CD8-positive, alpha-beta memory T cell (primary cell): ENCODE measurements around the gene UCP1. TPM values are rescaled to one million over a fixed set of nuclear protein-coding genes. Genes with fewer than 3 reads are reported as not detected.

Experiments used
- CTCF ChIA-PET: fragments of 350-600 bp; sonication (Branson Sonifier 250); formaldehyde crosslinking; loops from one replicate; lab custom pipeline; 2021; ENCODE audit warnings: antibody characterized with exemption; lab: Charles Lee
- POLR2A ChIA-PET: fragments of 350-600 bp; sonication (Branson Sonifier 250); formaldehyde crosslinking; loops from one replicate; lab custom pipeline; 2021; ENCODE audit warnings: antibody characterized with exemption; lab: Charles Lee
- DNase-seq, 5 donors: peaks; one replicate each; pipeline versions ENCODE4 v3.0.0 to v3.0.0-alpha.2; 2020 to 2022; ENCODE audit warnings: mixed read lengths in 1 of 5
- H3K27ac ChIP-seq: one replicate; pipeline ENCODE4 v1.7.0; 2013; ENCODE audit warnings: low read depth, mild to moderate bottlenecking, low read length, moderate library complexity
- H3K27me3 ChIP-seq: 2 replicates; pipeline ENCODE4 v1.7.0; 2013; ENCODE audit warnings: low read length, mild to moderate bottlenecking; ENCODE audit not compliant: insufficient read depth, poor library complexity, severe bottlenecking
- H3K36me3 ChIP-seq: 2 replicates; pipeline ENCODE4 v1.7.0; 2013; ENCODE audit warnings: mild to moderate bottlenecking, low read length, moderate library complexity; ENCODE audit not compliant: insufficient read depth
- H3K4me1 ChIP-seq: 2 replicates; pipeline ENCODE4 v1.7.0; 2013; ENCODE audit warnings: mild to moderate bottlenecking, low read length, moderate library complexity; ENCODE audit not compliant: insufficient read depth
- H3K4me3 ChIP-seq: 2 replicates; pipeline ENCODE4 v1.7.0; 2013; ENCODE audit warnings: mild to moderate bottlenecking, low read length
- H3K9me3 ChIP-seq: 2 replicates; pipeline ENCODE4 v1.7.0; 2013; ENCODE audit warnings: mild to moderate bottlenecking, low read length
- H3K27ac Mint-ChIP-seq, 8 donors: one replicate each; pipeline ENCODE4 v1.8.0; 2020 to 2021; ENCODE audit warnings: mixed read lengths in 8 of 8, mild to moderate bottlenecking in 6 of 8, inconsistent platforms in 3 of 8, moderate library complexity in 3 of 8
- H3K27me3 Mint-ChIP-seq, 2 donors: one replicate each; pipeline ENCODE4 v1.8.0; 2020 to 2021; ENCODE audit warnings: mixed read lengths in 2 of 2, mild to moderate bottlenecking in 1 of 2, moderate library complexity in 1 of 2
- H3K36me3 Mint-ChIP-seq, 3 donors: one replicate each; pipeline ENCODE4 v1.8.0; 2020 to 2021; ENCODE audit warnings: mixed read lengths in 3 of 3, inconsistent platforms in 1 of 3, mild to moderate bottlenecking in 1 of 3
- H3K4me1 Mint-ChIP-seq, 3 donors: one replicate each; pipeline ENCODE4 v1.8.0; 2020 to 2021; ENCODE audit warnings: mixed read lengths in 3 of 3, inconsistent platforms in 1 of 3, mild to moderate bottlenecking in 1 of 3
- H3K4me3 Mint-ChIP-seq, 7 donors: one replicate each; pipeline ENCODE4 v1.8.0; 2020 to 2021; ENCODE audit warnings: mixed read lengths in 7 of 7, mild to moderate bottlenecking in 6 of 7, moderate library complexity in 4 of 7, inconsistent platforms in 2 of 7
- H3K9me3 Mint-ChIP-seq, 5 donors: one replicate each; pipeline ENCODE4 v1.8.0; 2020 to 2022; ENCODE audit warnings: mixed read lengths in 5 of 5, mild to moderate bottlenecking in 3 of 5, moderate library complexity in 2 of 5, inconsistent platforms in 1 of 5
- polyA plus RNA-seq: library from polyadenylated mRNA; unstranded; fragments of 300-500 nt; fragmentation: Illumina TruSeq; gene quantifications from one replicate; pipeline ENCODE4 v1.2.3, GENCODE V29; 2021
- total RNA-seq, 2 experiments: library from RNA; stranded (reverse); gene quantifications; one replicate each; pipeline ENCODE4 v1.2.3, GENCODE V29; 2021

Gene UCP1
- total and polyA plus RNA-seq, 3 experiments from 2014 or later: not detected

DNA sequence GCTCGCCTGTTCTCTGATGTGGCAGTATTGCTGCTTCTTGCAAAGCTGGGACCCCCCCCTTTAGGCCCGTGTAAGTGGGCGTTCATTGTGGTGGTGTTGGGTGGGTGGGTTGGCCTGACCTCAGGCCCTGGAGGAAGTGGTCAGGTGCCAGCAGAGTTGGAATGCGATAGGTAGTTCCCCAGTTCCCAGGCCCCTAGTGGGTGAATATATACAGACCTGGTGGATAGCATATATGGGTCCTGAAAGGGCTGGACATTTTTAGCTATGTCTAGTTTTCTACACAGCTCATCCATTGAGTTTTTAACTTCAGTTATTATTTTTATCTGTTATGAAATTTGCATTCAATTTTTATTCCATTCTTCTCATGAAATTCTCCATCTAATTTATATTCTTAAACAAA lies 35.8 kb upstream of the UCP1 start:
- Histone ChIP-seq H3K4me1 (no peaks in the 10 kb centered on the region), H3K36me3 (no peaks in the 10 kb centered on the region), H3K27me3 (no peaks in the 10 kb centered on the region), H3K9me3 (no peaks in the 10 kb centered on the region), H3K27ac (no peak overlapping the region), H3K4me3 (no peak overlapping the region)
- H3K4me1 Mint-ChIP-seq: no peaks in the 10 kb centered on the region
- ChIA-PET POLR2A (no interaction called here), CTCF (no interaction called here)
- H3K27me3 Mint-ChIP-seq: peaks cover 9 to 38% of the 10 kb centered on the region in 2 donors
- H3K27ac Mint-ChIP-seq: no peak overlapping the region
- no peaks in the 10 kb centered on the region for H3K9me3 Mint-ChIP-seq
- DNase-seq: no peak
- H3K4me3 Mint-ChIP-seq: no peak overlapping the region
- no peaks in the 10 kb centered on the region for H3K36me3 Mint-ChIP-seq

DNA sequence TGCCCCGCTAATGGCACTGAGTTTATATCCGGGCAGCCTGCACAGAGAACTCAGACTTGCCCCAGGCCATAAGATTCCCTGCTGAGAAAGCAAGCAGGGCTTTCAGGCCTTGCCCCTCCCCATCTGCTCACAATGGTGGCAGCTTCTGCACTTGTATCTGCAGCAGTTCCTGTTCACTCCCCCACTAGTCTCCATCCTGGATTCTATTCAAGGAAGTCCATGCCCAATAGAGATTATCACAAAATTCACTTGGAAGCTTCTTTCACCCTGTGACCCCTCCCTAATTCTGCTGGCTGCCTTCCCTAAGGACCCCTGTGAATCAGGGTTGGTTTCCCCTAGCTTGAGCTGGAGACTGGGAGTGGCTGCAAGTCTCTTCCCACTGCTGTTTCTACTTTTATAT lies 34.5 kb upstream of the UCP1 start:
- H3K9me3 Mint-ChIP-seq: no peaks in the 10 kb centered on the region
- H3K4me1 Mint-ChIP-seq: no peaks in the 10 kb centered on the region
- no peak overlapping the region for H3K4me3 Mint-ChIP-seq
- Histone ChIP-seq H3K9me3 (no peaks in the 10 kb centered on the region), H3K36me3 (no peaks in the 10 kb centered on the region), H3K27ac (no peak overlapping the region), H3K27me3 (no peaks in the 10 kb centered on the region), H3K4me1 (no peaks in the 10 kb centered on the region), H3K4me3 (no peak overlapping the region)
- no peak overlapping the region for H3K27ac Mint-ChIP-seq
- ChIA-PET POLR2A (no interaction called here), CTCF (interaction anchor here (1.6 kb wide), 1 partner anchor 243 kb away, joined by 5 read pairs; no protein-coding TSS in a partner anchor)
- DNase-seq: no peak
- H3K27me3 Mint-ChIP-seq: peaks cover 9 to 38% of the 10 kb centered on the region in 2 donors
- H3K36me3 Mint-ChIP-seq: no peaks in the 10 kb centered on the region

DNA sequence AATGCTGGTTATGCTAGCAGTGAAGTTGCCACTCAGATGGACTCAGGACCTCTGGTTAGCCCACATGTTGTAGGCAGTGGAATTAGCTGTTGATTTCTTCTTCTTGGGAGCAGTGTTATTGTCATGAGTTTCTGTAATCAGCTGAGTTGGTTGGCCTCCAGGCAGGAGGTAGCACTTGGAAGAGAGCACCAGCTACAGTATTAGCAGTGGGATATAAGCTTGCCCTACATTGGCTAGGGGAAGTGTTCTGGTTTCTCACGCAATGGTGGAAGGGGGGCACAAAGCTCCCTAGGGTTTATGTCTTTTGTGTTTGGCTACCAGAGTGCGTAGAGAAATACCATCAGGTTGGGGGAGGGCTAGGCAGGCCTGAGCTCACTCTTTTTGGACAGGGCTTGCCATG lies 34.0 kb upstream of the UCP1 start:
- no peaks in the 10 kb centered on the region for H3K9me3 Mint-ChIP-seq
- Histone ChIP-seq H3K9me3 (no peaks in the 10 kb centered on the region), H3K4me3 (no peak overlapping the region), H3K36me3 (no peaks in the 10 kb centered on the region), H3K27ac (no peak overlapping the region), H3K4me1 (no peaks in the 10 kb centered on the region), H3K27me3 (no peaks in the 10 kb centered on the region)
- no peak overlapping the region for H3K27ac Mint-ChIP-seq
- H3K27me3 Mint-ChIP-seq: peaks cover 8 to 36% of the 10 kb centered on the region in 2 donors
- no peaks in the 10 kb centered on the region for H3K4me1 Mint-ChIP-seq
- H3K36me3 Mint-ChIP-seq: no peaks in the 10 kb centered on the region
- DNase-seq: no peak
- ChIA-PET POLR2A (no interaction called here), CTCF (interaction anchor here (1.6 kb wide), 1 partner anchor 243 kb away, joined by 5 read pairs; no protein-coding TSS in a partner anchor)
- peak overlapping the region in 1 of 7 donors; percentile 6 for H3K4me3 Mint-ChIP-seq

DNA sequence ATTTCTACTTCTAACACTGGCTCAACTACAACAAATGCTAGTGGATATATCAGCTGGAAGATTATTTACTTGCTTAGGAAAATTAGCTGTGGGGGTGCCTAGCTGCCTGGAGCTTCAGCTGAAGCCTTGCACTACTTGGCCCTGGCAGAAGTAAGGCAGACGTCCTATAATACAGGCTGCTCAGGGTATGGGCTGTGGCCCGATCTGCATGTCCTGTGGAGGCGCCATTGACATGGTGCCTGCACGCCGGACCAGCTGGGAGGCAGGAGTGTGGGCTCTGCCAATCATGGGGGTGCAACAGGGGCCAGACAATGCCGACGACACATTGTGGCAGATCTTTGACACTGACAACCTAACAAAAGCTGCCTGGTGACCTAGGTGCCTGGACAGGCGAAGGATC lies 31.6 kb upstream of the UCP1 start:
- H3K9me3 ChIP-seq: no peaks in the 10 kb centered on the region
- no peaks in the 10 kb centered on the region for H3K4me1 ChIP-seq
- ChIA-PET CTCF (no interaction called here), POLR2A (no interaction called here)
- DNase-seq: no peak
- H3K36me3 Mint-ChIP-seq: no peaks in the 10 kb centered on the region
- peaks cover 0 to 25% of the 10 kb centered on the region in 2 donors for H3K27me3 Mint-ChIP-seq
- no peak overlapping the region for H3K4me3 ChIP-seq
- no peaks in the 10 kb centered on the region for H3K4me1 Mint-ChIP-seq
- H3K27me3 ChIP-seq: no peaks in the 10 kb centered on the region
- no peak overlapping the region for H3K27ac ChIP-seq
- no peaks in the 10 kb centered on the region for H3K36me3 ChIP-seq
- H3K27ac Mint-ChIP-seq: no peak overlapping the region
- H3K4me3 Mint-ChIP-seq: no peak overlapping the region
- H3K9me3 Mint-ChIP-seq: no peaks in the 10 kb centered on the region

DNA sequence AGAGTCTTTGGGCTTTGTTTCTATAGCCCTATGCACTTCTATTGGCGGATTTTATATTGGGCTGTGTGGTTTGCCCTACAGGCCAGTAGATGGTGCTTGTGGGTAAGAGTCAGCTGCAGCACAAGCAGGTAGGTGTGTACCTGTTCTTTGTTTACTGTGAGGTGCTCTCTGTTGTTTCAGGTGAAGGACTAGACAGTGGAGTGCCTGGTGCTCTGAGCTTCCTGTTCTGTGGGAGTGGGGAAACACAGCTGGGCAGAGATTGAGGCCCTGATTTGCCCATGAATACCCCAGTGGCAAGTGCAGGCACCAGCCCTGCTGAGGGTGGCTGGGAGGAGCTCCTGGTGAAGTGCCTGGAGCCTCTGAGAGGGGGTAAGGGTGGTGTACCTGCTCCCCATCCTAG lies 26.3 kb upstream of the UCP1 start:
- H3K4me3 ChIP-seq: no peak overlapping the region
- no peak for DNase-seq
- Mint-ChIP-seq H3K27me3 (peaks cover 4 to 43% of the 10 kb centered on the region in 2 donors), H3K4me1 (no peaks in the 10 kb centered on the region), H3K27ac (no peak overlapping the region), H3K4me3 (no peak overlapping the region), H3K9me3 (peaks cover 0 to 5% (median 0%) of the 10 kb centered on the region in 5 donors), H3K36me3 (no peaks in the 10 kb centered on the region)
- no peaks in the 10 kb centered on the region for H3K4me1 ChIP-seq
- H3K27ac ChIP-seq: no peak overlapping the region
- H3K9me3 ChIP-seq: no peaks in the 10 kb centered on the region
- ChIA-PET CTCF (no interaction called here), POLR2A (no interaction called here)
- no peaks in the 10 kb centered on the region for H3K36me3 ChIP-seq
- H3K27me3 ChIP-seq: no peaks in the 10 kb centered on the region

DNA sequence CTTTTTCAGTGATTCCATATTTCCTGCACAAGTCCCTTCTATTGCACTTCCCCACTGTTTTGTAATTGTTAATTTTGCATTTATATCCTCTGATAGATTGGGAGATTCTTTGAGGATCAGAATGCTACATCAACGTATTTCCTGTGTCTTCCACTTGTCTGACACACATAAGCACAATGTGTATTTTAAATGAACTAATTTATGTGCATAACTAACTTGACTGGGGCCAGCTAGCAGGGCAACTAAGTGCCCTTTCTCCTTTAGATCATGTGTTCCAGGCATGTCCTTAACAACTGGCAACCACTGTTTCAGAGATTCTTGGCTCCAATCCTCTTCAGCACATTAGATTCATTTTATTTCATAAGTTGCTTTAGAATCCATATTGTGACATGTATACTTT lies 15.7 kb upstream of the UCP1 start:
- CTCF ChIA-PET: no interaction called here
- Mint-ChIP-seq H3K27ac (no peak overlapping the region), H3K4me3 (no peak overlapping the region), H3K27me3 (peaks cover 7 to 20% of the 10 kb centered on the region in 2 donors), H3K36me3 (no peaks in the 10 kb centered on the region), H3K9me3 (peaks cover 0 to 2% (median 0%) of the 10 kb centered on the region in 5 donors), H3K4me1 (no peaks in the 10 kb centered on the region)
- no peak for DNase-seq
- H3K9me3 ChIP-seq: no peaks in the 10 kb centered on the region
- H3K27me3 ChIP-seq: no peaks in the 10 kb centered on the region
- H3K4me3 ChIP-seq: no peak overlapping the region
- no peaks in the 10 kb centered on the region for H3K36me3 ChIP-seq
- POLR2A ChIA-PET: no interaction called here
- H3K4me1 ChIP-seq: no peaks in the 10 kb centered on the region
- no peak overlapping the region for H3K27ac ChIP-seq

DNA sequence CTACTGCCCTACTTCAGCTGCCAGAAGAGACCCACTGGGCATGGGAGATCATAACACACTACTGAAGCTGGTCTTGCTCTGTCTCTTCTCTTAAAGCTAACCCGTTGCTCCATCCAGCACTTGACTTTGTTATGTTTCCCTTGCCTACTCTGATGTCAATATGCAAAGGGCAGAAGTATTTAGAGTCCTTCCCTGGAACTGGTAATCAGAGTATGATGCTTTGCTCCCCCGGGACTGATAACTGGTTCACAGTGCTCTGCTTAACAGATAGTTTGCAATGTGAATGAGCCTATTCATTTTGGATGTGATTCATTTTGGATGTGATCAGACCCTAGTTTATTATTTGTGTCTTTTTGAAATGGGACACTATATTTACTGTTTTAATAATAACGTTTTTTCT lies 12.3 kb upstream of the UCP1 start:
- H3K27me3 ChIP-seq: no peaks in the 10 kb centered on the region

DNA sequence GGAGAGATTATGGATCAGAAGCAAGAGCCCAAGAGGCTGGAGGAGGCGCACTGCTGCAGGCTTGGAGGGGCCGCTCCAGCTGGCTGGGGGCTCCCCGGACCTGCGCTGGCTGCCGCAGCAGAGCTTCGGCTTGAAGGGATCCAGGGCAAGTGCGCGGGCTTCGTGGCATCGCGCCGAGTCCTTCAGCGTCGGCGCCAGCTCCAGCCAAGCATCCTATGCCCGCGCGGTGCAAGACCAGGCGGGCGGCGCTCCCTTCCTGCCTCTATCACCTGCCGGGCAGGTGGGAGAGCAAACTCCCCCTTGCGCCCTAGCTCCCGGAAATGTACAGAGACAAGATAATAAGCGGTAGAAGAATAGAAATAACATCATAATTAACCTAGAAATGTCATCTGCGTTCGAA lies 10.5 kb upstream of the UCP1 start:
- Histone ChIP-seq H3K4me1 (no peaks in the 10 kb centered on the region), H3K4me3 (no peak overlapping the region), H3K36me3 (no peaks in the 10 kb centered on the region), H3K27me3 (no peaks in the 10 kb centered on the region), H3K9me3 (no peaks in the 10 kb centered on the region), H3K27ac (no peak overlapping the region)
- Mint-ChIP-seq H3K36me3 (no peaks in the 10 kb centered on the region), H3K27ac (no peak overlapping the region), H3K9me3 (peaks cover 0 to 1% (median 0%) of the 10 kb centered on the region in 5 donors), H3K4me1 (no peaks in the 10 kb centered on the region), H3K4me3 (no peak overlapping the region), H3K27me3 (peaks cover 24 to 58% of the 10 kb centered on the region in 2 donors)
- ChIA-PET CTCF (no interaction called here), POLR2A (no interaction called here)
- DNase-seq: no peak

More for the DNA sequence above, 12.3 kb upstream of the UCP1 start:
- peaks cover 18 to 47% of the 10 kb centered on the region in 2 donors for H3K27me3 Mint-ChIP-seq
- Histone ChIP-seq H3K4me1 (no peaks in the 10 kb centered on the region), H3K36me3 (no peaks in the 10 kb centered on the region), H3K9me3 (no peaks in the 10 kb centered on the region), H3K27ac (no peak overlapping the region), H3K4me3 (no peak overlapping the region)
- no peak for DNase-seq
- no peak overlapping the region for H3K27ac Mint-ChIP-seq
- H3K4me1 Mint-ChIP-seq: no peaks in the 10 kb centered on the region
- H3K9me3 Mint-ChIP-seq: peaks cover 0 to 2% (median 0%) of the 10 kb centered on the region in 5 donors
- H3K4me3 Mint-ChIP-seq: no peak overlapping the region
- CTCF ChIA-PET: no interaction called here
- POLR2A ChIA-PET: no interaction called here
- no peaks in the 10 kb centered on the region for H3K36me3 Mint-ChIP-seq

DNA sequence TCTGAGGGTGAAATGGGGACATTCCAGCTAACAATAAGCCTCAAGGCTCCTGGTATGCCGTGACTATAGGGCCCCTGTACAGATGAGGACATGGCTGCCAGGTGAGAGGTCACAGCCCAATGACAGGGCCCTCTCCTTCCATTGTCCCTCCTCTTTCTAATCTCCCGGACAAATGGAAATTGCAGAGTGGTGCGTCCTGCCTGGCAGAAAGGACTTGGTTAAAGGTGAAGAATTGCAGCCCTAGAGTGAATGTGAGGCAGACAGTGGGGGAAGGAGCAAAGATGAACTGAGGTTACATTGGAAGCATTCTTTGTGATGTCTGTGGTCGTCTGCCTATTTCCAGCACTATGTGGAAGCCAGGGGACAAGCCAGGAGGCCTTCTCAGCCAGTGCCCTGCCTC lies 6.7 kb upstream of the UCP1 start:
- no peak overlapping the region for H3K27ac Mint-ChIP-seq
- Histone ChIP-seq H3K9me3 (no peaks in the 10 kb centered on the region), H3K36me3 (no peaks in the 10 kb centered on the region), H3K27me3 (no peaks in the 10 kb centered on the region), H3K4me1 (no peaks in the 10 kb centered on the region), H3K4me3 (no peak overlapping the region), H3K27ac (no peak overlapping the region)
- peaks cover under 1 to 6% (median 4%) of the 10 kb centered on the region in 5 donors for H3K9me3 Mint-ChIP-seq
- ChIA-PET CTCF (no interaction called here), POLR2A (no interaction called here)
- H3K27me3 Mint-ChIP-seq: peaks cover 38 to 79% of the 10 kb centered on the region in 2 donors
- no peak for DNase-seq
- no peaks in the 10 kb centered on the region for H3K4me1 Mint-ChIP-seq
- H3K4me3 Mint-ChIP-seq: no peak overlapping the region
- no peaks in the 10 kb centered on the region for H3K36me3 Mint-ChIP-seq
